Uterus (tissue), 2 donors: Measurements from ENCODE around the gene NEMP2.

Experiments
- POLR2A ChIP-seq, 2 donors: fragments of 450-650 bp; IDR thresholded peaks; one replicate each; pipeline ENCODE4 v1.6.1; 2016; ENCODE audit warnings: antibody characterized with exemption in 2 of 2, mild to moderate bottlenecking in 1 of 2, moderate library complexity in 1 of 2
- TF ChIP-seq, protein P1 (sequence below), 4 experiments: fragments of 200-600 bp in 2 of 4; fragments of 450-650 bp in 2 of 4; sonication (generic) in 2 of 4; IDR thresholded peaks; one replicate each; pipeline ENCODE4 v1.5.1; 2016 to 2019; ENCODE audit warnings: antibody characterized with exemption in 4 of 4, mild to moderate bottlenecking in 2 of 4, moderate library complexity in 1 of 4

DNA sequence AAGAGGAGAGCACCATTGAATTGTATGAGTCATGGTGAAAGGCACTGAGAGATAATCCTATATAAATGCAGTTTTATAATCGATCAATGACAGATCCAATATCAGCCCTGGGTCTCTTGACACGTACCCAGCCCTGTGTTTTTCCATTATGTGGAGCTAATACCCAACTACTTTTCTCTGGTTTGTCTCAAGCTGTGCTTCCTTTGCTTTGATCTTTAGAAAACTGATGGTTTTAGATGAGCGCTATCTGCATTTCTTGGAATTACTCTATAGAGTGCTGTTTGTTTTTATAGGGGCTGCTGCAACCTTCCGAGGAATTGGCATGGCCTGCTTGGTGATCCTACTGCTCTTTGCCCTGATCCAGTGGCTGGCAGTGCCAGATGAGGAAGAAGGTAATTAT, 45.0 kb downstream of the NEMP2 start:
- TF ChIP-seq, protein P1, sequence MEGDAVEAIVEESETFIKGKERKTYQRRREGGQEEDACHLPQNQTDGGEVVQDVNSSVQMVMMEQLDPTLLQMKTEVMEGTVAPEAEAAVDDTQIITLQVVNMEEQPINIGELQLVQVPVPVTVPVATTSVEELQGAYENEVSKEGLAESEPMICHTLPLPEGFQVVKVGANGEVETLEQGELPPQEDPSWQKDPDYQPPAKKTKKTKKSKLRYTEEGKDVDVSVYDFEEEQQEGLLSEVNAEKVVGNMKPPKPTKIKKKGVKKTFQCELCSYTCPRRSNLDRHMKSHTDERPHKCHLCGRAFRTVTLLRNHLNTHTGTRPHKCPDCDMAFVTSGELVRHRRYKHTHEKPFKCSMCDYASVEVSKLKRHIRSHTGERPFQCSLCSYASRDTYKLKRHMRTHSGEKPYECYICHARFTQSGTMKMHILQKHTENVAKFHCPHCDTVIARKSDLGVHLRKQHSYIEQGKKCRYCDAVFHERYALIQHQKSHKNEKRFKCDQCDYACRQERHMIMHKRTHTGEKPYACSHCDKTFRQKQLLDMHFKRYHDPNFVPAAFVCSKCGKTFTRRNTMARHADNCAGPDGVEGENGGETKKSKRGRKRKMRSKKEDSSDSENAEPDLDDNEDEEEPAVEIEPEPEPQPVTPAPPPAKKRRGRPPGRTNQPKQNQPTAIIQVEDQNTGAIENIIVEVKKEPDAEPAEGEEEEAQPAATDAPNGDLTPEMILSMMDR (IDR thresholded peaks at IDR 0.05): no peak
- TF ChIP-seq POLR2A (IDR thresholded peaks at IDR 0.05): no peak
